OCI-LY7 (cell line): Measurements from ENCODE around the gene BICDL1. TPM values are rescaled to one million over a fixed set of nuclear protein-coding genes. Genes with fewer than 3 reads are reported as not detected.
A peak's percentile ranks its signal among the peaks of the same experiment; 100 is the strongest.

ENCODE experiments used
- BruUV-seq: library from RNA; stranded (reverse); fragments of 400-500 nt; replicated peaks from 2 replicates; lab custom pipeline; 2021; lab: Mats Ljungman, UMichigan
- CTCF ChIA-PET: fragments of 300-600 bp; sonication (Branson Sonifier 250); formaldehyde crosslinking; loops from one replicate; lab custom pipeline; 2022; ENCODE audit warnings: antibody characterized with exemption; ENCODE audit not compliant: unreplicated experiment; lab: Charles Lee
- POLR2A ChIA-PET: fragments of 300-600 bp; sonication (Branson Sonifier 250); formaldehyde crosslinking; loops from one replicate; lab custom pipeline; 2022; ENCODE audit warnings: antibody characterized with exemption; lab: Charles Lee
- DNase-seq: peaks from one replicate; pipeline ENCODE4 v3.0.0-alpha.2; 2015; ENCODE audit warnings: low spot score
- H2AFZ ChIP-seq: fragments of 200-600 bp; sonication (generic), shearing (Covaris generic); 2 replicates; pipeline ENCODE4 v1.6.1; 2014; ENCODE audit warnings: mild to moderate bottlenecking, antibody characterized with exemption, low read length, moderate library complexity
- H3K27ac ChIP-seq: fragments of 200-600 bp; sonication (generic); 2 replicates; pipeline ENCODE4 v1.5.1; 2014; ENCODE audit warnings: mixed run types, low read depth, mild to moderate bottlenecking, moderate library complexity, low read length, inconsistent platforms; ENCODE audit not compliant: poor library complexity, severe bottlenecking
- H3K36me3 ChIP-seq: fragments of 200-600 bp; sonication (generic); 2 replicates; pipeline ENCODE4 v1.6.1; 2014; ENCODE audit warnings: mild to moderate bottlenecking, antibody characterized with exemption, low read length, moderate library complexity, mixed read lengths; ENCODE audit not compliant: insufficient read depth
- H3K4me1 ChIP-seq: fragments of 200-600 bp; sonication (generic); 2 replicates; pipeline ENCODE4 v1.5.1; 2014; ENCODE audit warnings: mild to moderate bottlenecking, low read length; ENCODE audit not compliant: insufficient read depth, poor library complexity, severe bottlenecking
- H3K4me2 ChIP-seq: fragments of 200-600 bp; sonication (generic); 2 replicates; pipeline ENCODE4 v1.6.1; 2014; ENCODE audit warnings: mild to moderate bottlenecking, low read length
- H3K4me3 ChIP-seq: fragments of 200-600 bp; sonication (generic); 2 replicates; pipeline ENCODE4 v1.5.1; 2014; ENCODE audit warnings: mild to moderate bottlenecking, low read depth, low read length; ENCODE audit not compliant: poor library complexity, severe bottlenecking
- H3K79me2 ChIP-seq: fragments of 200-600 bp; sonication (generic); 2 replicates; pipeline ENCODE4 v1.6.1; 2016; ENCODE audit warnings: low read depth, mild to moderate bottlenecking, low read length, moderate library complexity, mixed read lengths; ENCODE audit not compliant: insufficient read depth
- H3K9me2 ChIP-seq: fragments of 200-600 bp; sonication (generic); 2 replicates; pipeline ENCODE4 v1.6.1; 2016; ENCODE audit warnings: mild to moderate bottlenecking, low read length, mixed read lengths; ENCODE audit not compliant: insufficient read depth
- H3K9me3 ChIP-seq: fragments of 200-600 bp; sonication (generic); 2 replicates; pipeline ENCODE4 v1.6.1; 2014; ENCODE audit warnings: mild to moderate bottlenecking, mixed run types, low read length, mixed read lengths
- H4K20me1 ChIP-seq: fragments of 200-600 bp; sonication (generic); 2 replicates; pipeline ENCODE4 v1.6.1; 2014; ENCODE audit warnings: mild to moderate bottlenecking, antibody characterized with exemption, low read length, moderate library complexity, mixed read lengths; ENCODE audit not compliant: insufficient read depth
- EZH2phosphoT487 ChIP-seq: fragments of 200-600 bp; sonication (generic); IDR thresholded peaks from 2 replicates; pipeline ENCODE4 v1.6.1; 2018; ENCODE audit warnings: low read depth, borderline replicate concordance, mild to moderate bottlenecking, mixed run types, antibody characterized with exemption, low read length, moderate library complexity, mixed read lengths
- intact Hi-C: fragments of 100-400 bp; cut with micrococcal nuclease; formaldehyde crosslinking; loops from one replicate; pipeline ENCODE4 v1.10.0; 2022; ENCODE audit not compliant: unreplicated experiment
- total RNA-seq, 2 experiments: library from RNA; depleted of rRNA in 1 of 2; stranded (reverse); fragments of >200 nt in 1 of 2; shearing (Covaris generic) in 1 of 2; gene quantifications; 2 replicates each; pipeline ENCODE4 v1.2.3, GENCODE V29; 2014 to 2022
- TF ChIP-seq, protein P1 (sequence below): fragments of 200-600 bp; sonication (generic); conservative IDR thresholded peaks from 2 replicates; pipeline ENCODE4 v1.5.1; 2014; ENCODE audit warnings: mild to moderate bottlenecking, antibody characterized with exemption, low read length, moderate library complexity, mixed read lengths

The BICDL1 gene
- total RNA-seq, 2 experiments from 2014 or later, result 6.5 to 22.6 TPM

DNA sequence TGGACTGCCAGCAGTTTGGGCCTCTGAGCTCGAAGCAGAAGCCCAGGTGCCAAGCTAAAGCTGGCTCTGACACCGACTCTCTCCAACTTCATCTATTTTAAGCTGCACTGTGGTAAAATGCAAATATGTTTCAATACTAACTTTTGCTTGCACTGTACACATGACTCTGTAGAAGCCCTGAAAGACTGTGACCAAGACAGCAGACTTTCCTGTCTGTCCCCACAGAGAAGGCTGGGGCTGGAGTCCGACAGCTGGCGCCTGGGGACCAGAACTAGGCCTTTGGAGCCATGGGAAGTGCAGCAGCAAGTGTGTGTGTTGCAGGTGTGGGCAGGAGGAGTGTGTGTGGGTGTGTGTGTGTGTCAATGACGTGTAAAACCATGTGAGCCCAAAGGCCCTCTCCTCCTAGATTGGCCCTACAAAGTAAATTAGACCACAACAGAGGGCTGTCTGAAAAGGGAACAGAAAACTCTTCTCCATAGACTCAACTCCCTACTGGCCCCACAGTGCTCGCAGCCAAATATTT, 143.9 kb downstream of the BICDL1 start:
- H4K20me1 ChIP-seq, result no peaks in the 10 kb centered on the region
- H3K4me1 ChIP-seq, result peaks cover 33% of the 10 kb centered on the region
- no peaks in the 10 kb centered on the region for H3K9me3 ChIP-seq
- ChIA-PET POLR2A (interaction anchor here (0.6 to 3.5 kb wide), 12 partner anchors 10 to 192 kb away, joined by 3 to 48 read pairs (median 4); partner anchors contain the start of genes RAB35 and RPLP0), CTCF (interaction anchor here (0.5 to 0.9 kb wide), 2 partner anchors 20 to 22 kb away, joined by 3 read pairs; no protein-coding TSS in a partner anchor)
- H2AFZ ChIP-seq, result no peak overlapping the region
- intact Hi-C loops, result loop anchor here (1.0 to 5.0 kb wide), 3 partner anchors 11 to 46 kb away; no protein-coding TSS in a partner anchor
- H3K4me3 ChIP-seq, result peak overlapping the region; percentile 39
- peak overlapping the region; percentile 92 for H3K27ac ChIP-seq
- no peaks in the 10 kb centered on the region for H3K79me2 ChIP-seq
- no TSS peak for BruUV-seq
- peak; percentile 83 for DNase-seq
- TF ChIP-seq, protein P1, sequence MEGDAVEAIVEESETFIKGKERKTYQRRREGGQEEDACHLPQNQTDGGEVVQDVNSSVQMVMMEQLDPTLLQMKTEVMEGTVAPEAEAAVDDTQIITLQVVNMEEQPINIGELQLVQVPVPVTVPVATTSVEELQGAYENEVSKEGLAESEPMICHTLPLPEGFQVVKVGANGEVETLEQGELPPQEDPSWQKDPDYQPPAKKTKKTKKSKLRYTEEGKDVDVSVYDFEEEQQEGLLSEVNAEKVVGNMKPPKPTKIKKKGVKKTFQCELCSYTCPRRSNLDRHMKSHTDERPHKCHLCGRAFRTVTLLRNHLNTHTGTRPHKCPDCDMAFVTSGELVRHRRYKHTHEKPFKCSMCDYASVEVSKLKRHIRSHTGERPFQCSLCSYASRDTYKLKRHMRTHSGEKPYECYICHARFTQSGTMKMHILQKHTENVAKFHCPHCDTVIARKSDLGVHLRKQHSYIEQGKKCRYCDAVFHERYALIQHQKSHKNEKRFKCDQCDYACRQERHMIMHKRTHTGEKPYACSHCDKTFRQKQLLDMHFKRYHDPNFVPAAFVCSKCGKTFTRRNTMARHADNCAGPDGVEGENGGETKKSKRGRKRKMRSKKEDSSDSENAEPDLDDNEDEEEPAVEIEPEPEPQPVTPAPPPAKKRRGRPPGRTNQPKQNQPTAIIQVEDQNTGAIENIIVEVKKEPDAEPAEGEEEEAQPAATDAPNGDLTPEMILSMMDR, result no peak
- TF ChIP-seq EZH2phosphoT487, result no peak
- H3K9me2 ChIP-seq, result no peaks in the 10 kb centered on the region
- H3K36me3 ChIP-seq, result peaks cover 95% of the 10 kb centered on the region
- H3K4me2 ChIP-seq, result peak overlapping the region; percentile 81

DNA sequence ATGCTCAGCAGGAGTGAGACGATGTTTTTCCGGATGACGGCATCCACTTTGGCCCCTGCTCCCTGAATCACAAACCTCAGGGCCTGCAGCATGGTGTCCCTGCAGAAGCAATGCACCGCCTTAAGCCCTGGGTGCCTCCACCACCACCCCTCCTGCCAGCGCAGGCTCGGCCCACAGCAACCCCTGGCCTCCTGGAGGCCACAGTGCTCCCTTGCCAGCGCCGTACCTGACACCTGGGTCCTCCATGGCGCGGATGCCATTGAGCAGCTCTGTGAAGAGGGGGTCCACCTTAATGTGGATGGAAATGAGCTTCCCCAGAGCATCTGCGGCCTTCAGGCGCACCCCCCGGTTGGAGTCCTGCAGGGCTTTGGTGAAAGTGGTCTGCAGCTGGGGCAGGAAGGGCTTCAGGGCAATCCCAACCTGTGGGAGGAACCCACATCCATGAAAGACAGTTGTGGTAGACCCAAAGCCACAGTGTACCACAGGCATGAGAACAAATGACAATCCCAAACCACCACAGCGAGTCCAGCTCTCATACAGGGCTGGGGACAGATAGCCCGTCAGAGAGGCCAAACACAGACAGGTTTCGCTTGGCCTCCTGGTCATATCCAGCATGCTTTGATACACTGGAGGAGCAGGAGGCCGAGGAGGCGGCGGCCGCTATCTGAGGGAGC, 145.4 kb downstream of the BICDL1 start:
- TF ChIP-seq, protein P1, result no peak
- no peak for TF ChIP-seq EZH2phosphoT487
- no peaks in the 10 kb centered on the region for H3K9me3 ChIP-seq
- no peak overlapping the region for H3K4me3 ChIP-seq
- ChIA-PET CTCF (interaction anchor here (0.6 kb wide), 1 partner anchor 15 kb away, joined by 3 read pairs; no protein-coding TSS in a partner anchor), POLR2A (interaction anchor here (0.5 to 1.0 kb wide), 2 partner anchors 15 to 20 kb away, joined by 3 to 6 read pairs; no protein-coding TSS in a partner anchor)
- no peak overlapping the region for H3K4me2 ChIP-seq
- H4K20me1 ChIP-seq, result no peaks in the 10 kb centered on the region
- BruUV-seq, result no TSS peak
- no peak overlapping the region for H2AFZ ChIP-seq
- peaks cover 96% of the 10 kb centered on the region for H3K36me3 ChIP-seq
- H3K9me2 ChIP-seq, result no peaks in the 10 kb centered on the region
- no peaks in the 10 kb centered on the region for H3K79me2 ChIP-seq
- peak overlapping the region; percentile 92 for H3K27ac ChIP-seq
- intact Hi-C loops, result loop anchor here (5.0 kb wide), 1 partner anchor 33 kb away; no protein-coding TSS in a partner anchor
- H3K4me1 ChIP-seq, result peaks cover 33% of the 10 kb centered on the region
- DNase-seq, result no peak
